Suprapubic skin (tissue), 4 donors: Measurements from ENCODE around the gene MEGF9.

ENCODE experiments used
- CTCF ChIP-seq, 2 donors: fragments of 200-600 bp in 1 of 2; fragments of 450-650 bp in 1 of 2; sonication (generic) in 1 of 2; IDR thresholded peaks; one replicate each; pipeline ENCODE4 v1.5.1; 2016 to 2019; ENCODE audit warnings: antibody characterized with exemption in 2 of 2, mild to moderate bottlenecking in 1 of 2, moderate library complexity in 1 of 2
- EP300 ChIP-seq: sonication (generic); formaldehyde crosslinking; IDR thresholded peaks from one replicate; pipeline ENCODE4 v1.6.1; 2017; ENCODE audit warnings: antibody characterized with exemption
- POLR2A ChIP-seq, 2 donors: fragments of 450-650 bp; IDR thresholded peaks; one replicate each; pipeline ENCODE4 v1.6.1; 2017; ENCODE audit warnings: antibody characterized with exemption in 2 of 2, mild to moderate bottlenecking in 2 of 2, moderate library complexity in 2 of 2
- POLR2AphosphoS5 ChIP-seq, 3 donors: sonication (generic); formaldehyde crosslinking; IDR thresholded peaks; one replicate each; pipeline ENCODE4 v1.6.1; 2017; ENCODE audit warnings: antibody characterized with exemption in 3 of 3

- no peak for TF ChIP-seq POLR2A (IDR thresholded peaks at IDR 0.05)
- no peak for TF ChIP-seq CTCF (IDR thresholded peaks at IDR 0.05)
- no peak for TF ChIP-seq POLR2AphosphoS5 (IDR thresholded peaks at IDR 0.05)
- no peak for TF ChIP-seq EP300
Measured at GRCh38 chr9:120579139-120580050, 134.9 kb downstream of the MEGF9 start.
